Measurements from ENCODE around the gene CFAP70.

The CFAP70 gene

GRCh38 chr10:73210395-73211105, 148.1 kb downstream of the CFAP70 start:
- no peak for DNase-seq

- no peak for DNase-seq
Observed at GRCh38 chr10:73209705-73210104, 149.0 kb downstream of the CFAP70 start.

- no peak for DNase-seq
Observed at GRCh38 chr10:73207883-73208282, 150.8 kb downstream of the CFAP70 start.

GRCh38 chr10:73206385-73206784, 152.3 kb downstream of the CFAP70 start:
- DNase-seq: no peak

- DNase-seq: no peak
Observed at GRCh38 chr10:73205890-73206289, 152.8 kb downstream of the CFAP70 start.

GRCh38 chr10:73205081-73205480, 153.6 kb downstream of the CFAP70 start:
- DNase-seq: no peak

Measured in NCI-H446 treated with DMSO at 0.1 percent for 48 hours (cell line).